Measurements from ENCODE around the gene PFDN1.

Gene PFDN1

GRCh38 chr5:140236891-140237598, 65.9 kb downstream of the PFDN1 start:
- no peak for FAIRE-seq

- no peak for FAIRE-seq
Measured at GRCh38 chr5:140235791-140236551, 66.9 kb downstream of the PFDN1 start.

GRCh38 chr5:140234377-140234989, 68.4 kb downstream of the PFDN1 start:
- FAIRE-seq: no peak

- no peak for FAIRE-seq
Measured at GRCh38 chr5:140232731-140233130, 70.2 kb downstream of the PFDN1 start.

- no peak for FAIRE-seq
Measured at GRCh38 chr5:140230373-140230772, 72.5 kb downstream of the PFDN1 start.

- FAIRE-seq: no peak
Measured at GRCh38 chr5:140228364-140228837, 74.5 kb downstream of the PFDN1 start.

- FAIRE-seq: no peak
Measured at GRCh38 chr5:140227046-140227445, 75.9 kb downstream of the PFDN1 start.

- FAIRE-seq: no peak
Measured at GRCh38 chr5:140225396-140225795, 77.5 kb downstream of the PFDN1 start.

GRCh38 chr5:140224658-140225057, 78.2 kb downstream of the PFDN1 start:
- no peak for FAIRE-seq

GRCh38 chr5:140223567-140223966, 79.3 kb downstream of the PFDN1 start:
- no peak for FAIRE-seq

- no peak for FAIRE-seq
Measured at GRCh38 chr5:140222416-140222815, 80.5 kb downstream of the PFDN1 start.

- FAIRE-seq: no peak
Measured at GRCh38 chr5:140221697-140222223, 81.1 kb downstream of the PFDN1 start.

- FAIRE-seq: no peak
Measured at GRCh38 chr5:140220698-140221064, 82.2 kb downstream of the PFDN1 start.

GRCh38 chr5:140220032-140220697, 82.7 kb downstream of the PFDN1 start:
- no peak for FAIRE-seq

GRCh38 chr5:140219068-140219991, 83.6 kb downstream of the PFDN1 start:
- no peak for FAIRE-seq

GRCh38 chr5:140217299-140218026, 85.4 kb downstream of the PFDN1 start:
- FAIRE-seq: no peak

GRCh38 chr5:140216478-140217074, 86.3 kb downstream of the PFDN1 start:
- FAIRE-seq: no peak

GRCh38 chr5:140215276-140215675, 87.6 kb downstream of the PFDN1 start:
- no peak for FAIRE-seq

GRCh38 chr5:140214831-140215230, 88.1 kb downstream of the PFDN1 start:
- FAIRE-seq: no peak

- no peak for FAIRE-seq
Measured at GRCh38 chr5:140213370-140213983, 89.4 kb downstream of the PFDN1 start.
